SU-DHL-6 (cell line): ENCODE measurements around the gene WNT9A.

ENCODE experiments used
- H2AFZ ChIP-seq: fragments of 200-600 bp; sonication (generic); 2 replicates; pipeline ENCODE4 v1.6.1; 2014; ENCODE audit warnings: low read depth, mild to moderate bottlenecking, moderate library complexity, mixed read lengths, antibody characterized with exemption, low read length; ENCODE audit not compliant: severe bottlenecking
- H3F3A ChIP-seq: fragments of 200-600 bp; shearing (Covaris generic); 2 replicates; pipeline ENCODE4 v1.6.0; 2016; ENCODE audit warnings: antibody characterized with exemption, mild to moderate bottlenecking; ENCODE audit not compliant: insufficient read depth
- H3K27ac ChIP-seq: fragments of 200-600 bp; sonication (generic); 2 replicates; pipeline ENCODE4 v1.5.1; 2016; ENCODE audit warnings: low read depth, mild to moderate bottlenecking, low read length, moderate library complexity, mixed read lengths
- H3K27me3 ChIP-seq: fragments of 200-600 bp; sonication (generic), shearing (Covaris generic); 2 replicates; pipeline ENCODE4 v1.6.0; 2014; ENCODE audit warnings: mild to moderate bottlenecking, low read length
- H3K36me3 ChIP-seq: fragments of 200-600 bp; sonication (generic); 2 replicates; pipeline ENCODE4 v1.6.1; 2014; ENCODE audit warnings: mild to moderate bottlenecking, low read length, mixed read lengths
- H3K4me2 ChIP-seq: fragments of 300-600, 200-600 bp; shearing (Covaris generic), sonication (generic); 2 replicates; pipeline ENCODE4 v1.6.0; 2014; ENCODE audit warnings: low read length, low read depth, mild to moderate bottlenecking; ENCODE audit not compliant: poor library complexity, severe bottlenecking
- H3K4me3 ChIP-seq: fragments of 200-600 bp; sonication (generic); 2 replicates; pipeline ENCODE4 v1.5.1; 2014; ENCODE audit warnings: antibody characterized with exemption, low read length, mild to moderate bottlenecking, mixed read lengths; ENCODE audit not compliant: insufficient read depth, poor library complexity, severe bottlenecking
- H3K79me2 ChIP-seq: fragments of 200-600 bp; sonication (generic); 2 replicates; pipeline ENCODE4 v1.6.1; 2014; ENCODE audit warnings: mild to moderate bottlenecking, low read length, moderate library complexity; ENCODE audit not compliant: insufficient read depth
- H3K9ac ChIP-seq: fragments of 200-600 bp; sonication (generic); 2 replicates; pipeline ENCODE4 v1.7.0; 2014; ENCODE audit warnings: mild to moderate bottlenecking, low read length
- H3K9me2 ChIP-seq: fragments of 200-600 bp; sonication (generic); replicated peaks from 2 replicates; pipeline ENCODE4 v1.6.1; 2014; ENCODE audit warnings: low read length; ENCODE audit not compliant: insufficient read depth
- H3K9me3 ChIP-seq: fragments of 200-600 bp; sonication (generic); 2 replicates; pipeline ENCODE4 v1.6.1; 2014; ENCODE audit warnings: low read length, mixed read lengths; ENCODE audit not compliant: insufficient read depth
- H4K20me1 ChIP-seq: fragments of 200-600 bp; sonication (generic); 2 replicates; pipeline ENCODE4 v1.6.1; 2014; ENCODE audit warnings: low read depth, mild to moderate bottlenecking, antibody characterized with exemption, low read length, moderate library complexity, mixed read lengths
- CTCF ChIP-seq: fragments of 200-600 bp; sonication (generic); IDR thresholded peaks from one replicate; pipeline ENCODE4 v1.5.1; 2017; ENCODE audit warnings: antibody characterized with exemption, mild to moderate bottlenecking, low read length, moderate library complexity; ENCODE audit not compliant: insufficient read depth, poor library complexity, severe bottlenecking
- EZH2phosphoT487 ChIP-seq: fragments of 200-600 bp; sonication (generic), shearing (Covaris generic); conservative IDR thresholded peaks from 2 replicates; pipeline ENCODE4 v1.6.1; 2018; ENCODE audit warnings: mild to moderate bottlenecking, antibody characterized with exemption, low read length, moderate library complexity, mixed read lengths

The WNT9A gene

GRCh38 chr1:227942021-227942715 is 5.6 kb downstream of the WNT9A start:
- H3K27me3 ChIP-seq: no peaks in the 10 kb centered on the region
- no peak overlapping the region for H2AFZ ChIP-seq
- H3F3A ChIP-seq: no peaks in the 10 kb centered on the region
- H3K9me3 ChIP-seq: no peaks in the 10 kb centered on the region
- H3K4me3 ChIP-seq: no peak overlapping the region
- no peaks in the 10 kb centered on the region for H4K20me1 ChIP-seq
- no peaks in the 10 kb centered on the region for H3K36me3 ChIP-seq
- no peak overlapping the region for H3K4me2 ChIP-seq
- no peak for TF ChIP-seq CTCF
- TF ChIP-seq EZH2phosphoT487: no peak
- no peak overlapping the region for H3K9ac ChIP-seq
- no peak overlapping the region for H3K27ac ChIP-seq
- H3K79me2 ChIP-seq: no peaks in the 10 kb centered on the region
- no peaks in the 10 kb centered on the region for H3K9me2 ChIP-seq

GRCh38 chr1:227941509-227942020 is 6.2 kb downstream of the WNT9A start:
- no peaks in the 10 kb centered on the region for H3K79me2 ChIP-seq
- H3K27me3 ChIP-seq: no peaks in the 10 kb centered on the region
- H4K20me1 ChIP-seq: no peaks in the 10 kb centered on the region
- no peak overlapping the region for H3K4me2 ChIP-seq
- no peaks in the 10 kb centered on the region for H3K36me3 ChIP-seq
- H3K4me3 ChIP-seq: no peak overlapping the region
- H2AFZ ChIP-seq: no peak overlapping the region
- no peak overlapping the region for H3K27ac ChIP-seq
- no peaks in the 10 kb centered on the region for H3F3A ChIP-seq
- H3K9ac ChIP-seq: no peak overlapping the region
- H3K9me3 ChIP-seq: no peaks in the 10 kb centered on the region
- TF ChIP-seq CTCF: no peak
- TF ChIP-seq EZH2phosphoT487: no peak
- no peaks in the 10 kb centered on the region for H3K9me2 ChIP-seq

- no peak overlapping the region for H3K9ac ChIP-seq
- TF ChIP-seq CTCF (no peak), EZH2phosphoT487 (no peak)
- no peaks in the 10 kb centered on the region for H3K9me2 ChIP-seq
- no peaks in the 10 kb centered on the region for H3F3A ChIP-seq
- no peak overlapping the region for H3K4me2 ChIP-seq
- no peaks in the 10 kb centered on the region for H4K20me1 ChIP-seq
- no peak overlapping the region for H3K27ac ChIP-seq
- no peaks in the 10 kb centered on the region for H3K36me3 ChIP-seq
- no peak overlapping the region for H2AFZ ChIP-seq
- H3K79me2 ChIP-seq: no peaks in the 10 kb centered on the region
- H3K9me3 ChIP-seq: no peaks in the 10 kb centered on the region
- H3K27me3 ChIP-seq: no peaks in the 10 kb centered on the region
- H3K4me3 ChIP-seq: no peak overlapping the region
Observed at GRCh38 chr1:227940791-227941241, 6.9 kb downstream of the WNT9A start.
